GM21360 (cell line): ENCODE measurements around the gene GRAMD1C.
"Not testable (repeated sequence)": the region's sequence is repeated elsewhere in the genome, so short reads cannot be mapped to it uniquely, and the experiment has no call there.

ENCODE experiments used
- ATAC-seq: cut with Tn5 transposase; IDR thresholded peaks from one replicate; pipeline ENCODE4 v1.9.1; 2021; ENCODE audit warnings: mild to moderate bottlenecking, moderate library complexity; ENCODE audit not compliant: unreplicated experiment

GRAMD1C gene

GRCh38 chr3:113838631-113839209, at the start of gene GRAMD1C:
TSS of gene GRAMD1C (plus strand) at chr3:113838788. CDS start at chr3:113838910, 122 bp downstream.
- peak; percentile 98 for ATAC-seq

GRCh38 chr3:113791381-113791780, 47.2 kb upstream of the GRAMD1C start:
- no peak for ATAC-seq

- no peak for ATAC-seq
These were observed 44.1 kb upstream of the GRAMD1C start for GRCh38 chr3:113794526-113794925.

GRCh38 chr3:113795693-113796092, 42.9 kb upstream of the GRAMD1C start:
- ATAC-seq = no peak

- ATAC-seq = no peak
These were observed 35.7 kb upstream of the GRAMD1C start for GRCh38 chr3:113802795-113803455.

GRCh38 chr3:113804661-113805060, 33.9 kb upstream of the GRAMD1C start:
- no peak for ATAC-seq

GRCh38 chr3:113805249-113805648, 33.3 kb upstream of the GRAMD1C start:
- ATAC-seq = no peak

GRCh38 chr3:113812854-113813253, 25.7 kb upstream of the GRAMD1C start:
- ATAC-seq = no peak

GRCh38 chr3:113819866-113820265, 18.7 kb upstream of the GRAMD1C start:
- ATAC-seq = no peak

- ATAC-seq = peak; percentile 87
These were observed 13.5 kb upstream of the GRAMD1C start for GRCh38 chr3:113825090-113825489.

GRCh38 chr3:113828600-113828999, 10.0 kb upstream of the GRAMD1C start:
- ATAC-seq = peak; percentile 36

GRCh38 chr3:113829576-113830354, 8.8 kb upstream of the GRAMD1C start:
- ATAC-seq = no peak

GRCh38 chr3:113831103-113831355, 7.6 kb upstream of the GRAMD1C start:
- no peak for ATAC-seq

- no peak for ATAC-seq
These were observed 6.0 kb upstream of the GRAMD1C start for GRCh38 chr3:113832477-113833164.

- no peak for ATAC-seq
These were observed 3.6 kb upstream of the GRAMD1C start for GRCh38 chr3:113834983-113835382.

GRCh38 chr3:113839551-113839950, 963 bp downstream of the GRAMD1C start:
- ATAC-seq = no peak

GRCh38 chr3:113844622-113845222, 6.1 kb downstream of the GRAMD1C start:
- ATAC-seq = no peak

- no peak for ATAC-seq
These were observed 8.7 kb downstream of the GRAMD1C start for GRCh38 chr3:113847247-113847646.

GRCh38 chr3:113847664-113848461, 9.3 kb downstream of the GRAMD1C start:
- no peak for ATAC-seq

GRCh38 chr3:113849071-113849470, 10.5 kb downstream of the GRAMD1C start:
- ATAC-seq = not testable (repeated sequence)
